ENCODE data around the gene ABHD17C. TPM values are rescaled to one million over a fixed set of nuclear protein-coding genes. Genes with fewer than 3 reads are reported as not detected.

ABHD17C gene
- total RNA-seq, 6 experiments from 2014 or later: 2.0 to 5.5 (median 3.0) TPM

- 80% methylated on average over 4 of the region's 4 CpGs for WGBS (ENCODE audit: insufficient coverage, low coverage, low lambda C conversion rate, missing lambda C conversion rate)
- no peak for DNase-seq
- Histone ChIP-seq H3K4me3 (no peak overlapping the region), H3K9me3 (no peaks in the 10 kb centered on the region), H3K27me3 (no peaks in the 10 kb centered on the region), H3K4me1 (peaks cover 0 to 11% (median 4%) of the 10 kb centered on the region in 4 donors), H3K27ac (no peak overlapping the region), H3K36me3 (no peaks in the 10 kb centered on the region)
- TF ChIP-seq CTCF (IDR thresholded peaks at IDR 0.05) (no peak), POLR2A (IDR thresholded peaks at IDR 0.05) (no peak)
- intact Hi-C loops (cut with DNase I): loop anchor here in 1 of 2 donors (10.0 kb wide), 1 partner anchor 107 kb away; the partner anchor contains the start of gene CEMIP
- ATAC-seq: no peak
These were observed 27.2 kb upstream of the ABHD17C start for GRCh38 chr15:80667936-80668335.

GRCh38 chr15:80668546-80669236 lies 26.4 kb upstream of the ABHD17C start:
- intact Hi-C loops (cut with DNase I): loop anchor here in 1 of 2 donors (10.0 kb wide), 1 partner anchor 106 kb away; the partner anchor contains the start of gene CEMIP
- H3K36me3 ChIP-seq: no peaks in the 10 kb centered on the region
- peak; percentile 77 to 87 (median 84) for ATAC-seq

GRCh38 chr15:80669663-80670273 lies 25.3 kb upstream of the ABHD17C start:
- intact Hi-C loops (cut with DNase I): loop anchor here in 1 of 2 donors (10.0 kb wide), 1 partner anchor 105 kb away; the partner anchor contains the start of gene CEMIP
- 58% methylated on average over 2 of the region's 2 CpGs for WGBS (ENCODE audit: insufficient coverage, low coverage, low lambda C conversion rate, missing lambda C conversion rate)

More at GRCh38 chr15:80668546-80669236, 26.4 kb upstream of the ABHD17C start:
- Histone ChIP-seq H3K4me1 (peaks cover 0 to 11% (median 4%) of the 10 kb centered on the region in 4 donors), H3K9me3 (no peaks in the 10 kb centered on the region), H3K27ac (no peak overlapping the region), H3K4me3 (no peak overlapping the region), H3K27me3 (no peaks in the 10 kb centered on the region)
- TF ChIP-seq CTCF (IDR thresholded peaks at IDR 0.05) (no peak), POLR2A (IDR thresholded peaks at IDR 0.05) (no peak)
- no peak for DNase-seq
- 15% methylated on average over 3 of the region's 3 CpGs for WGBS (ENCODE audit: insufficient coverage, low coverage, low lambda C conversion rate, missing lambda C conversion rate)

More at GRCh38 chr15:80669663-80670273, 25.3 kb upstream of the ABHD17C start:
- H3K27ac ChIP-seq: no peak overlapping the region
- H3K4me3 ChIP-seq: no peak overlapping the region
- TF ChIP-seq POLR2A (IDR thresholded peaks at IDR 0.05): no peak
- TF ChIP-seq CTCF (IDR thresholded peaks at IDR 0.05): no peak
- H3K27me3 ChIP-seq: no peaks in the 10 kb centered on the region
- peak in 1 of 4 donors; percentile 35 for ATAC-seq
- peaks cover 0 to 11% (median 4%) of the 10 kb centered on the region in 4 donors for H3K4me1 ChIP-seq
- no peaks in the 10 kb centered on the region for H3K9me3 ChIP-seq
- H3K36me3 ChIP-seq: no peaks in the 10 kb centered on the region
- no peak for DNase-seq

All from right lobe of liver (tissue), 6 donors.